Fibroblast of skin of abdomen (primary cell): ENCODE data around the gene NFIX. TPM values are rescaled to one million over a fixed set of nuclear protein-coding genes. Genes with fewer than 3 reads are reported as not detected.
"Not testable (repeated sequence)": the region's sequence is repeated elsewhere in the genome, so short reads cannot be mapped to it uniquely, and the experiment has no call there.

ENCODE experiments used
- DNase-seq: peaks from one replicate; pipeline ENCODE4 v3.0.0-alpha.2; 2013
- polyA plus RNA-seq, 2 experiments: library from polyadenylated mRNA; unstranded; fragments of 120-200 nt; gene quantifications; one replicate each; pipeline ENCODE4 v1.2.1, GENCODE V29; 2013; ENCODE audit not compliant: insufficient read length in 2 of 2

The NFIX gene
- 156 TPM for polyA plus RNA-seq (2013, experiment 1 of 2; ENCODE audit: insufficient read length)
- 158 TPM for polyA plus RNA-seq (2013, experiment 2 of 2; ENCODE audit: insufficient read length)

DNA sequence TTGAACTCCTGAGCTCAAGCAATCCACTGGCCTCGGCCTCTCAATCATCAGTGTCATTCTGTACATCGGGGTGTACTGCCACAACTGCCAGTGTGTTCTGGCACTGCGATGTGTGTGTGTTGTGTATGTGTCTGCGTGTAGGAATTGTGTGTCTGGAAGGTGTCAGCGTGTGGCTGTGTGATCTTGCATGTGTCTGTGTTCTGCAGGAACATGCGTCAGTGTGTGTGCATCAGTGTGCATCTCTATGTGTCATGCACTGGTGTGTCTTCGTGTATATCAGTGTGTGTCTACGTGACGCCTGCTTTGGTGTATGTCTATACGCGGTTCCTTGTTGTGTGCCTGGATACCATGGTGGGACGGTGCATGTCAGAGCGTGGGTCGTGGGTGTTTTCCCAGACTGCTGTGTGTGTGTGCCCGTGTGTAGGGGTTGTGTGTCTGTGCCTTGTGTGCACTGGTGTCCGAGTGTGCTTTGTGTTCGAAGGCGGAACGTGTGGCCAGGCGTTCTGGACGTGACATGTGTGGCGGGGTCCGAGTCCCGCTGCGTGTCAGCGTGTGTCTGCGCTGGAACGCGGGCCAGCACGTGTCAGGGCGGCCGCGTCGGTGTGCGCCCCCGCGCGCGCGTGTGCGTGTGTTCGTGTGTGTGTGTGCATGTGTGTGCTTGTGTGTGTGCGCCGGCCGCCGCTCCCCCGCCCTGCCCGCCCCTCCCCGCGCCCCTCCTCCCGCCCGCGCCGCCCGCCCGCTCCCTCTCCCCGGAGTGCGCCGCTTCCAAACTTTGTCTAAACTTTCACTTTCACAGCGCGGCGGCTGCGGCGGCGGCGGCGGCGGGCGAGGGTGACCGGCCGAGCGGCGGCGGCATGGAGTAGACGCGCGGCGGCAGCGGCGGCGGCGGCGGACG is at the start of gene NFIX:
TSS of gene NFIX (plus strand) at position 775 of the 895 bp plus-strand sequence. CDS start 363 bp downstream, outside the sequence.
- peak; percentile 69 for DNase-seq

DNA sequence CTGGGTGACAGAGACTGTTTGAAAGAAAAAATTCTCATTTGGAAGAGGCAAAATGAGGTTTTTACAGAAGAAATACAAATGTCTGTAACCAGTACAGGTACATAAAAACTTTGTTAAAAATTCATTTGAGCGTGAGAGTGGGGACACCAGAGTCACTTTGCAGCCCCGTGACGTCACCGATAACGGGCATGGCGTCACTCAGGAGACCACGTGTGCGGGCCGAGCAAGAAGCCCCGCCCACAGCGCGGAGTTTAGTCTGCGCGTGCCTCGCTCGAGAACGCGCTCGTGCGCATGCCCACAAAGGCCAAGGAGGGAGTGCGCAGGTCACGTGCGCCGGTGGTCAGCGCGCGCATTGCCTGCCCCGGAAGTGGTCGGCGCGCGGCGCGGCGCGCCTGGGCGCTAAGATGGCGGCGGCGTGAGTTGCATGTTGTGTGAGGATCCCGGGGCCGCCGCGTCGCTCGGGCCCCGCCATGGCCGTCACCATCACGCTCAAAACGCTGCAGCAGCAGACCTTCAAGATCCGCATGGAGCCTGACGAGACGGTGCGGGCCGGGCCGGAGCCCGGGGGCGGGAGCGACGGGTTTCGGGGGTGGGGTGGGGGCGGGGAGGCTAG is 49.7 kb upstream of the NFIX start, which contains the start of gene RAD23A:
TSS of gene RAD23A (plus strand) at position 384 of the 613 bp plus-strand sequence. CDS start at position 471, 87 bp downstream.
- DNase-seq, result peak; percentile 99

- peak; percentile 80 for DNase-seq
Observed at GRCh38 chr19:12946092-12946721, 49.1 kb upstream of the NFIX start.

- no peak for DNase-seq
Observed at GRCh38 chr19:12946731-12947496, 48.4 kb upstream of the NFIX start.

DNA sequence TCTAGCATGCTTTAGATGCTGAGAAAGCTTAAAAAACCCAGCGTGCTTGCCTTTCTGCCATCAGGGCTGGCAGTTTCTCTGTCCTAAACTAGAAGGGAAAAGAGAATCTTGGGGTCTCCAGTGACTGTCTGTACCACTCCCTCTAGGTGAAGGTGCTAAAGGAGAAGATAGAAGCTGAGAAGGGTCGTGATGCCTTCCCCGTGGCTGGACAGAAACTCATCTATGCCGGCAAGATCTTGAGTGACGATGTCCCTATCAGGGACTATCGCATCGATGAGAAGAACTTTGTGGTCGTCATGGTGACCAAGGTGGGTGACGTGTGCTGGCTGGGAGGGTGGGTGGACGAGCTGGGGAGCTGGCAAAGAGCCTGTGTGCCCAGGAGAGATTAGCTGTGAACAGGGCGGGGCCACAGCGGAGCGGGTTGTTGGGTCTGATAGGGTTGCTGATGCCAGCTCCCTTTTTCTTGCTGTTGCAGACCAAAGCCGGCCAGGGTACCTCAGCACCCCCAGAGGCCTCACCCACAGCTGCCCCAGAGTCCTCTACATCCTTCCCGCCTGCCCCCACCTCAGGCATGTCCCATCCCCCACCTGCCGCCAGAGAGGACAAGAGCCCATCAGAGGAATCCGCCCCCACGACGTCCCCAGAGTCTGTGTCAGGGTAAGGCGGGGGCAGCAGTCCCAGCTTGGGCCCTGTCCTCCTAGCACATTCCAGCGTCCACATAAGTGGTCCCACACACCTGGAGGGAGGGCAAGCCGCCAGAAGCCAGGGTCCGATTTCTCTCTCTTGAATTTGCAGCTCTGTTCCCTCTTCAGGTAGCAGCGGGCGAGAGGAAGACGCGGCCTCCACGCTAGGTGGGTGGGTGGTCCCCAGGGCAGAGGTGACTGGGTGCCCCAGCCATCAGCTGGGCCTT is 47.3 kb upstream of the NFIX start:
- DNase-seq, result no peak

- no peak for DNase-seq
Observed at GRCh38 chr19:12948612-12949362, 46.5 kb upstream of the NFIX start.

DNA sequence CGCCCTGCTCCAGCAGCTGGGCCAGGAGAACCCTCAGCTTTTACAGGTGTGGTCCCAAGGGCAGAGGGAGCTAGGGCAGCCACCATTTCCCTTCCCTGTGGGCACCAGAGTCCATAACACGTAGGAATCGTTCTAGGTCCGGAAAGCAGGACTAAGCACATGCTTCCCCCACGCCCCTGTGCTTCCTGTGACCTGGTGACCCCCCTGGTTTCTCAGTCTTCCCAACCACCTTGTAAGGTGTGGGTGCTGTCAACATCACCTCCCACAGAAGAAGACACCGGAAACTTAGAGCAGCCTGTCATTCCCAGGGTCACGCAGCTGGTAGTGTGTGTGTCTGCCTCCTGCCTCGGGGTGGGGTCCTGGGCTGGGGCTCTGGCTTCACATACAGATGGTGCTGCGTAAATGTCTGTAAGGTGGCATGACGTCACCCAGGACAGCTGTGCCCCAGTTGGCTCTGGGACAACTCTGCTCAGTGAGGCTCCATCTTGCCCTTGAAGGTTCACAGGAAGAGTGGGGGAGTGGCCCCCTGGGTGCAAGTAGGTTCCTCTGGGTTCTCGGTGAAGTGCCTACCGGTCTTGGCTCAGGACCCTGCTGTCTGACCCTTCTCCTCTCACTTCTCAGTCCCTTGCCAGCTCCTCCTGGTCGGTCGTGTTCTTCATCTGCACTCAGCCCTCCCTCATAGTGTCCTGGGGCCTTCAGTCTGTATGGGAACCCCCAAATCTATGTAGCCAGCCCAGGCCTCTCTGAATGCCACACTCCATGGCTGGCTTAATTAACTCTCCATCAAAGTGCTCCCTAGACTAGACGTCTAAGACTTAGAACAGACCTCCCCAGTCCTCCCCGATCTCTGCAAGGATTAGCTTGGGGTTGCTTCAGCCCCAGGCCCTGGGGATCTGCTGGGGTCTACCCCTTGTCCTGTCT is 45.7 kb upstream of the NFIX start:
- no peak for DNase-seq

GRCh38 chr19:12952050-12952449 is 43.2 kb upstream of the NFIX start:
- not testable (repeated sequence) for DNase-seq

DNA sequence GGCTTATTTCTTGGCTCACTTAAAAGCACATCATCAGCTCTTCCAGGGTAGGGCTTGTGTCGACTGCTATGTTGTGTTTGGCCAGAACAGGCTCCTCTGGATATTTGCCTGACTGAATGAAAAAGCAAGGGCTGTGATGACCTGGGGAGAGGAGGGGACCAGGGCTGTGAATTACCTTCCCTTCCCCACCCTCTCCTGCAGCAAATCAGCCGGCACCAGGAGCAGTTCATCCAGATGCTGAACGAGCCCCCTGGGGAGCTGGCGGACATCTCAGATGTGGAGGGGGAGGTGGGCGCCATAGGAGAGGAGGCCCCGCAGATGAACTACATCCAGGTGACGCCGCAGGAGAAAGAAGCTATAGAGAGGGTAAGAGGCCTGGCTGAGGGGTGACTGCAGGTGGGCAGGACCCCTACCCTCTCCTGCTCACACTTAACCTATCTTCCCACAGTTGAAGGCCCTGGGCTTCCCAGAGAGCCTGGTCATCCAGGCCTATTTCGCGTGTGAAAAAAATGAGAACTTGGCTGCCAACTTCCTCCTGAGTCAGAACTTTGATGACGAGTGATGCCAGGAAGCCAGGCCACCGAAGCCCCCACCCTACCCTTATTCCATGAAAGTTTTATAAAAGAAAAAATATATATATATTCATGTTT is 42.7 kb upstream of the NFIX start:
- peak; percentile 74 for DNase-seq

GRCh38 chr19:12953138-12953798 is 42.0 kb upstream of the NFIX start:
- DNase-seq, result no peak

DNA sequence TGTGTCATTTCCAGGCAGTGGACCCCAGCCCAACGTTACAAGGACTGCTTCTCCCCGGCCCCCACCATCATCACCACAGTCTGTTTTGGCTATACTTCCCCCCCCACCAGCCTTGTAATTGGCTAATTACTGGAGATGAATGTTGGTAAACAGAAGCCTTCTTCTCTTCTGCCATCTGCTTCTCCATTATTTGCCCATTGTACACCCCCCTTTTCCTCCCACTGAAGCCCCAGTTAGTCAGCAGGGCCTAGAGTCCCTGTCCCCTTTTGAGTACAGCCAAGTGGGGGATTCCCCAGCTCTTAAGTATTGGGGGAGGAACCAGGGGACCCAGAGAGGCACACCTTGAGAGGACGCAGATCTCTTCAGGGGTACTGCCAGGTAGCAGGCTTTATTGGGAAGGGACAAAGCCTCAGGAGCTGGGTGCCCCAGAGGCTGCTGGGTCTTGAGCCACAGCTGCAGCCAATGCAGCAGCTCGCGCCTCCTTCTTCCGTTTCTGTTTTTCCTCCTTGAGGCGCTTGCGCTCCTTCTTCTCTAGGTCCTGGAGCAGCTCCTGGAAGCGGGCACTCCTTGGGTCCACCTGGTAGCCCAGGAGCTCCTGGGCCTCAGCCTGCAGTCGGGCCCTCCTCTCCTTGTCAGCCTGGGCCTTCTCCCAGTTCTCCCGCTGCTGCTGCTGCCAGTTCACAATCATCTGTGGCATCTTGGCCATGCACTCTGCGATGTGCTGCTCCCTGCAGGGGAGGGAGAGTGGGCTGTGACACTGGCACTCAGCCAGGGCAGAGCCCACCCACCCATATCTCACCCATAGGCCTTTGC is 41.3 kb upstream of the NFIX start:
- no peak for DNase-seq

DNA sequence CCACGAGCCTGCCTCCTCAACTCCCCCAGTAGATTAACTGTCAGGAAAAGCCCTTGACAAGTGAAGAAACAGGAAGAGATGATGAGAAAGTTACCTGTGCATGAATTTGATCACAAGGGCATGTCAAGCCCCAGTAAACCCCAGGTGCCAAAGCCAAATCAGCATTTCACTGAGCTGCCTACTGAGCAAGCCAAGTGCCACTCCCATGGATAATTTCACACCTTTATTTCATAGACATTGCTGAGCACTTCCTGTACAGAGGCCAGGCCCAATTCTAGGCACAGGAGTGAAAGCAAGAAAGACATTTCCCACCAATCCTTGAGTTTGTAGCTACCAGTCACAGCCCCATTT is 40.7 kb upstream of the NFIX start:
- DNase-seq, result no peak

DNA sequence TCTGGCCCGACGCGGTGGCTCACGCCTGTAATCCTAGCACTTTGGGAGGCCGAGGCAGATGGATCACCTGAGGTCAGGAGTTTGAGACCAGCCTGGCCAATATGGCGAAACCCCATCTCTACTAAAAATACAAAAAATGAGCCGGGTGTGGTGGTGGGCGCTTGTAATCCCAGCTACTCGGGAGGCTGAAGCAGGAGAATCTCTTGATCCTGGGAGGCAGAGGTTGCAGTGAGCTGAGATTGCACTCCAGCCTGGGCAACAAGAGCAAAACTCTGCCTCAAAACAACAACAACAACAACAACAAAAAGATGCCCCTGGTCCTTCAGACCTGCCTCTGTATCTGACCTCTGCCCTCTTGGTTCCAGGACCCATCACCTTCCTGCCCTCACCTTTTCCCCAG is 39.7 kb upstream of the NFIX start:
- DNase-seq, result not testable (repeated sequence)

DNA sequence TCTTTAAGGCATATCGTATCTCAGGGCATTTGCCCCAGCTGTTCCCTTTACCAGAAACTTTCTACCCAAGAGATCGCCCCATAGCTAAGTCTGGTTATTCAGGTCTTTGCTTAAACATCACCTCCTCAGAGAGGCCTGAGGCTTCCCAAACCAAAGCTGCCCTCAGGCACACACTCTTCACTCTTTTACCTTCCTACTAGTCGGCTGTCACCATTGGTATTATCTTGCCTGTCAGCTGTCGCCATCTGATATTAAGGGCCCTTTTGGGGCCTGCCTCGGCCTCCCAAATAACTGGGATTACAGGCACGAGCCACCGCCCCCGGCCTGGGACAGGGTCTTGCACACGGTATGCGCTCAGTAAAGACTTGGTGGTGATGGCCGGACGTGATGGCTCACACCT is 39.3 kb upstream of the NFIX start:
- DNase-seq, result no peak

DNA sequence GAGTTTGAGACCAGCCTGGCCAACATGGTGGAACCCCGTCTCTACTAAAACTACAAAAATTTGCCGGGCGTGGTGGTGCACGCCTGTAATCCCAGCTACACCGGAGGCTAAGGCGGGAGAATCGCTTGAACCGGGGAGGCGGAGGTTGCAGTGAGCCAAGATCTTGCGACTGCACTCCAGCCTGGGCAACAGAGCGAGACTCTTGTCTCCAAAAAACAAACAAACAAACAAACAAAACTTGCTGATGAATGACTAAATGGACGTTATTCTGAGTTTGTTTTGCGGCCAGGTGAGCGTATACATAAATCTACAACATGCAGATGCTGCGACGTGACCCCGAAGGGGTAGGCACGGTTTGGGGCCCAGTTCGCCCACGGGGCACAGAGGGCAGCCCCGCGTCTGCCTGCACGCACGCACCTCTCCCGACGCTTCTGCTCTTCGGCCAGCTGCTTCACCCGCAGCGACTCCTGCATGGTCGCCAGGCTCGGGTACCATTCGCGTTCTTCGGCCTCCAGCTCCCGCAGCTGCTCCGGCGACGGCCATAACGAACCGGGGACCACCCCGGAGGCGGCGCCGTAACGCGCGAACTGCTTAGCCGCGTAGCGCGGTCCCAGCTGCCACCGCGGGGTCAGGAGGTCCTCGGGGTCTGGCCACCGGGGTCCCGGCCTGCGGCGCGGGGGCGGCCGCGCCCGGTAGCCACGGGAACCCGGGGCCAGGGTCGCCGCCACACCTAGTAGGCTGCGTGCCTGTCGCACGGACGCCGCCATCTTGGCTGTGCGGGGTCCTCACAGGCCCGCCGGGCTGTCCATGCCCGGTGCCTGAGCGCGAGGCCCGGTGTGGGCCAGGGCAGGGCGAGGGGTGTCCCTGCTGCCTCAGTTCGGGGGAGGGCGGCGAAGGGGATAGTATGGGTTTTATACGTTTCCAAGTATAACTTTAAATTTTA is 38.6 kb upstream of the NFIX start, which contains the start of gene GADD45GIP1:
TSS of gene GADD45GIP1 (minus strand) at position 778 of the 943 bp plus-strand sequence. CDS start at position 767, 11 bp downstream.
- DNase-seq, result peak; percentile 78

- DNase-seq, result not testable (repeated sequence)
Observed at GRCh38 chr19:12957389-12957952, 37.8 kb upstream of the NFIX start.
